ENCODE data around the gene GRM7. TPM values are rescaled to one million over a fixed set of nuclear protein-coding genes. Genes with fewer than 3 reads are reported as not detected.

The GRM7 gene
- total and polyA plus RNA-seq, 2 experiments from 2014 or later = 0.62 to 1.7 TPM

GRCh38 chr3:6965881-6966280 is 105.0 kb downstream of the GRM7 start:
- H3K4me3 ChIP-seq = no peak overlapping the region
- H3K27ac ChIP-seq = no peak overlapping the region
- H3K4me1 ChIP-seq (ENCODE audit: low read depth) = peaks cover 6% of the 10 kb centered on the region
- H3K27me3 ChIP-seq = no peaks in the 10 kb centered on the region
- H3K36me3 ChIP-seq = no peaks in the 10 kb centered on the region
- H3K9me3 ChIP-seq (ENCODE audit: low read depth) = no peaks in the 10 kb centered on the region
- no peak for DNase-seq (ENCODE audit: low read depth in 1 of 2, low spot score in 1 of 2)
- no peak for TF ChIP-seq CTCF (IDR thresholded peaks at IDR 0.05; ENCODE audit: low read depth, low read length)

- TF ChIP-seq CTCF (IDR thresholded peaks at IDR 0.05; ENCODE audit: low read depth, low read length) = no peak
- Histone ChIP-seq H3K36me3 (no peaks in the 10 kb centered on the region), H3K4me1 (ENCODE audit: low read depth) (no peaks in the 10 kb centered on the region), H3K27ac (no peak overlapping the region), H3K27me3 (no peaks in the 10 kb centered on the region), H3K9me3 (ENCODE audit: low read depth) (no peaks in the 10 kb centered on the region), H3K4me3 (no peak overlapping the region)
- DNase-seq (ENCODE audit: low read depth in 1 of 2, low spot score in 1 of 2) = no peak
Observed at GRCh38 chr3:6971933-6972332, 111.0 kb downstream of the GRM7 start.

- DNase-seq (ENCODE audit: low read depth in 1 of 2, low spot score in 1 of 2) = no peak
- Histone ChIP-seq H3K27ac (no peak overlapping the region), H3K4me3 (no peak overlapping the region), H3K36me3 (no peaks in the 10 kb centered on the region), H3K4me1 (ENCODE audit: low read depth) (no peaks in the 10 kb centered on the region), H3K27me3 (no peaks in the 10 kb centered on the region), H3K9me3 (ENCODE audit: low read depth) (no peaks in the 10 kb centered on the region)
- no peak for TF ChIP-seq CTCF (IDR thresholded peaks at IDR 0.05; ENCODE audit: low read depth, low read length)
Observed at GRCh38 chr3:6985848-6986247, 124.9 kb downstream of the GRM7 start.

GRCh38 chr3:6989608-6990291 is 128.8 kb downstream of the GRM7 start:
- no peak overlapping the region for H3K27ac ChIP-seq
- no peak for TF ChIP-seq CTCF (IDR thresholded peaks at IDR 0.05; ENCODE audit: low read depth, low read length)
- H3K9me3 ChIP-seq (ENCODE audit: low read depth) = no peaks in the 10 kb centered on the region
- no peak for DNase-seq (ENCODE audit: low read depth in 1 of 2, low spot score in 1 of 2)
- H3K27me3 ChIP-seq = no peaks in the 10 kb centered on the region
- H3K4me1 ChIP-seq (ENCODE audit: low read depth) = no peaks in the 10 kb centered on the region
- H3K4me3 ChIP-seq = no peak overlapping the region
- H3K36me3 ChIP-seq = no peaks in the 10 kb centered on the region

- peak in 1 of 2 donors; percentile 20 for DNase-seq (ENCODE audit: low read depth in 1 of 2, low spot score in 1 of 2)
- no peaks in the 10 kb centered on the region for H3K36me3 ChIP-seq
- H3K27me3 ChIP-seq = no peaks in the 10 kb centered on the region
Observed at GRCh38 chr3:6994081-6994668, 133.3 kb downstream of the GRM7 start.

More at GRCh38 chr3:6994081-6994668, 133.3 kb downstream of the GRM7 start:
- Histone ChIP-seq H3K4me1 (ENCODE audit: low read depth) (no peaks in the 10 kb centered on the region), H3K27ac (no peak overlapping the region), H3K4me3 (no peak overlapping the region), H3K9me3 (ENCODE audit: low read depth) (no peaks in the 10 kb centered on the region)
- TF ChIP-seq CTCF (IDR thresholded peaks at IDR 0.05; ENCODE audit: low read depth, low read length) = no peak
